ENCODE measurements around the gene COL18A1. TPM values are rescaled to one million over a fixed set of nuclear protein-coding genes. Genes with fewer than 3 reads are reported as not detected.

Gene COL18A1
- total RNA-seq, 1 donor from 2014 or later, result 535 TPM

GRCh38 chr21:45448283-45448809, 43.4 kb downstream of the COL18A1 start:
- no peak overlapping the region for H3K4me3 ChIP-seq (ENCODE audit: low read depth, low read length)
- DNase-seq (ENCODE audit: low read depth), result no peak
- no peak for TF ChIP-seq CTCF (conservative IDR thresholded peaks at IDR 0.05; ENCODE audit: low read depth, low read length)

DNA sequence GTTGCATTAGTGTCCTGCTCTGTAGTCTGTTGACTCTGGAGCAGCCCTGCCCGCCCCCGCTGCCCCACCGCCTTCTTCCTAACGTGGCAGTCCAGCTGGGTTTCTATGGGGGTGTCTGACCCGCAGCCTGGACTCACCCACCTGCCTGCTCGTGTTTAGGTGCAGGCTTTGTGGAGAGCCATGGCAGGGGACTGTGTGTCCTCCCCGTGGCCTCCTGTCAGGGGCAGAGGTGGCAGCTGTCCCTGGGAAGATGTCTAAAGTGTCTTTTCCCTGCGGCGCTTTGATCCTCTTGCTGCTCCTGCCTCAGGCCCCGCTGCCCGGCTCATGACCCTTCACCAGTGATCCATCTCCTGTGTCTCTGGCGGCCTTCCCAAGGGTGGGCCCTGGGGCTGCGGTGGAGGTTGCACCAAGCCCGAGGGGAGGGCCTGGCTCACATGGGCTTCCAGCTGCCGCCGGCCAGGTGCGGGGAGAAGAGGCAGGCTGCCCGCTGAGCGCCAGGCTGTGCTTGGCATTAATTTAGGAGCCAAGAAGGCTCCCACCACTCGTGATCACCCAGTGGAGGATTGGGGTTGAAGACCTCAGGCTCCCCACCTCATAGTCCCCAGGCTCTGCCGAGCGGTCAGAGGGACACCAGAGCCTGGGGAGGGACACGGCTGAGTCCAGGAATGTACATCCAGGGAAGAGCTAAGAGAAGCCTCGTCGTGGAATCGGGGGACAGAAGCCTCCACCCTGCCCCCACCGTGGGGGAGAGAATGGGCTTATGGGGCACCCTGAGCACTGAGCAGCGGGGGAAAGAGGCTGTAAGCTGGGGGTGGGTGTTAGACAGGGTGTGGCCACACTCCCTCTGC, 44.1 kb downstream of the COL18A1 start:
- no peak for TF ChIP-seq CTCF (conservative IDR thresholded peaks at IDR 0.05; ENCODE audit: low read depth, low read length)
- DNase-seq (ENCODE audit: low read depth), result no peak
- H3K4me3 ChIP-seq (ENCODE audit: low read depth, low read length), result no peak overlapping the region

- DNase-seq (ENCODE audit: low read depth), result no peak
Observed at GRCh38 chr21:45449658-45450422, 44.9 kb downstream of the COL18A1 start.

DNA sequence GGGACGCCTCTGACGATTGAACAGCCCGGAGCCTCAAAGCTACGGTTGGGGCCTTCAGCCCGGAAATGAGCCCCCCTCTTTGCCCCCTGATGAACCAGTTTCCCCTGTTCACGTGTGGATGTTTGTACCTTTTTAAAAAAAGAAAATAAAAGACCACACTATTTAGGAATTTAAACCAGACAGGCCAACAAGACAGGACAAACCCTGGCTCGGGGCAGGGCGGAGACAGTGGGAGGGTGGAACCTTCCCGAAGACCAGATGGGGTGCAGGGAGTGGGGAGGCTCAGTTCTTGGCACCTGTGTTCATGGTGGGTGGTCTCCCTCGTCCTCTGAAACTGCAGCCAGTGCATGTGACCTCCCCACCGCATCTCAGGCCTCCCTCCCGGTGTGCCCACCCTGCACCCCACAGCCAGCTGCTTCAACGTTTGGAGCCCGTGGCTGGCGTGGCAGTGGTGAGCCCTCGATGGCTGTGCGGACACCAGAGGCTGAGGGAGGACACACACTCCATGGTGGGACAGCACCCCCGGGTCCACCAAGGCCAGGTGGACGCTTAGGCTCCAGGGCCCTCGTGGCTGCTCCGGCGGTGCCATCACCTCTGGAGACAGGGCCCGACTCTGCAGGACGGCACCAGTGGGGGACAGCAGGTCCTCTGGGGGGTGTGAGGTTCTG, 45.6 kb downstream of the COL18A1 start:
- no peak for DNase-seq (ENCODE audit: low read depth)
- no peak for TF ChIP-seq CTCF (conservative IDR thresholded peaks at IDR 0.05; ENCODE audit: low read depth, low read length)
- no peak overlapping the region for H3K4me3 ChIP-seq (ENCODE audit: low read depth, low read length)

More at GRCh38 chr21:45449658-45450422, 44.9 kb downstream of the COL18A1 start:
- H3K4me3 ChIP-seq (ENCODE audit: low read depth, low read length), result no peak overlapping the region
- no peak for TF ChIP-seq CTCF (conservative IDR thresholded peaks at IDR 0.05; ENCODE audit: low read depth, low read length)

- TF ChIP-seq CTCF (conservative IDR thresholded peaks at IDR 0.05; ENCODE audit: low read depth, low read length), result no peak
- no peak for DNase-seq (ENCODE audit: low read depth)
- H3K4me3 ChIP-seq (ENCODE audit: low read depth, low read length), result no peak overlapping the region
Observed at GRCh38 chr21:45451091-45451740, 46.3 kb downstream of the COL18A1 start.

DNA sequence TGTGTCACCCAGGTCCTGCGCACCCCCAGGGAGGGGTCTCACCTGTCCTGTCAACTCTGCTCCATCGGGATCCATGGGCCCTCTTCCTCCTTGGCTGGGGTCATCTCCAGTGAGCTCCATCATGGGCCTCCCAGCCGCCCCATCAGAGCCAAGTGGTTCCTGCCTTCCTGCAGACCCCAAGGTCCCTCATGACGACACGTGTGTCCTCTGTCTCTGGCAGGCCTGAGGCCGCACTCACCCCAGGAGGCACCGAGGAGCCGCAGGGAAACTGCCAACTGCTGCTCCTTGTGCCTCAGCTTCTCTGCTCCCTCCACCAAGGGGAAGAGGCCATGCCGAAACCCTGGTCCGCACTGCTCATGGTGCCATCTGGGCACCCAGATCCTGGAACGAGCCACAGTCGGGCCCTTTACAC, 46.8 kb downstream of the COL18A1 start:
- no peak for DNase-seq (ENCODE audit: low read depth)
- no peak overlapping the region for H3K4me3 ChIP-seq (ENCODE audit: low read depth, low read length)
- TF ChIP-seq CTCF (conservative IDR thresholded peaks at IDR 0.05; ENCODE audit: low read depth, low read length), result no peak

Data from epithelial cell of proximal tubule (primary cell).